Upper lobe of left lung (tissue), 4 donors: ENCODE data around the gene YIF1B.

Source experiments
- POLR2A ChIP-seq, 4 donors: fragments of 450-650 bp; IDR thresholded peaks; one replicate each; pipeline ENCODE4 v1.5.1; 2016 to 2017; ENCODE audit warnings: antibody characterized with exemption in 4 of 4, mild to moderate bottlenecking in 2 of 4
- POLR2AphosphoS5 ChIP-seq, 2 donors: sonication (generic); formaldehyde crosslinking; IDR thresholded peaks; one replicate each; pipeline ENCODE4 v1.5.1; 2017; ENCODE audit warnings: antibody characterized with exemption in 2 of 2
- TF ChIP-seq, protein P1 (sequence below), 6 experiments: fragments of 450-650 bp in 4 of 6; fragments of 200-600 bp in 2 of 6; sonication (generic) in 2 of 6; IDR thresholded peaks; one replicate each; pipeline ENCODE4 v1.5.1; 2016 to 2019; ENCODE audit warnings: antibody characterized with exemption in 6 of 6

- peak; percentile 19 for TF ChIP-seq POLR2AphosphoS5 (IDR thresholded peaks at IDR 0.05)
- TF ChIP-seq, protein P1, sequence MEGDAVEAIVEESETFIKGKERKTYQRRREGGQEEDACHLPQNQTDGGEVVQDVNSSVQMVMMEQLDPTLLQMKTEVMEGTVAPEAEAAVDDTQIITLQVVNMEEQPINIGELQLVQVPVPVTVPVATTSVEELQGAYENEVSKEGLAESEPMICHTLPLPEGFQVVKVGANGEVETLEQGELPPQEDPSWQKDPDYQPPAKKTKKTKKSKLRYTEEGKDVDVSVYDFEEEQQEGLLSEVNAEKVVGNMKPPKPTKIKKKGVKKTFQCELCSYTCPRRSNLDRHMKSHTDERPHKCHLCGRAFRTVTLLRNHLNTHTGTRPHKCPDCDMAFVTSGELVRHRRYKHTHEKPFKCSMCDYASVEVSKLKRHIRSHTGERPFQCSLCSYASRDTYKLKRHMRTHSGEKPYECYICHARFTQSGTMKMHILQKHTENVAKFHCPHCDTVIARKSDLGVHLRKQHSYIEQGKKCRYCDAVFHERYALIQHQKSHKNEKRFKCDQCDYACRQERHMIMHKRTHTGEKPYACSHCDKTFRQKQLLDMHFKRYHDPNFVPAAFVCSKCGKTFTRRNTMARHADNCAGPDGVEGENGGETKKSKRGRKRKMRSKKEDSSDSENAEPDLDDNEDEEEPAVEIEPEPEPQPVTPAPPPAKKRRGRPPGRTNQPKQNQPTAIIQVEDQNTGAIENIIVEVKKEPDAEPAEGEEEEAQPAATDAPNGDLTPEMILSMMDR (IDR thresholded peaks at IDR 0.05), result peak in 1 of 6 experiments; percentile 8
- TF ChIP-seq POLR2A (IDR thresholded peaks at IDR 0.05), result no peak
These were observed 50.4 kb downstream of the YIF1B start for GRCh38 chr19:38265213-38265861.
